GM21786 (cell line): ENCODE data around the gene VOPP1.
A peak's percentile ranks its signal among the peaks of the same experiment; 100 is the strongest.

Experiments used
- ATAC-seq: cut with Tn5 transposase; IDR thresholded peaks from one replicate; pipeline ENCODE4 v1.9.1; 2021; ENCODE audit not compliant: unreplicated experiment

The VOPP1 gene

DNA sequence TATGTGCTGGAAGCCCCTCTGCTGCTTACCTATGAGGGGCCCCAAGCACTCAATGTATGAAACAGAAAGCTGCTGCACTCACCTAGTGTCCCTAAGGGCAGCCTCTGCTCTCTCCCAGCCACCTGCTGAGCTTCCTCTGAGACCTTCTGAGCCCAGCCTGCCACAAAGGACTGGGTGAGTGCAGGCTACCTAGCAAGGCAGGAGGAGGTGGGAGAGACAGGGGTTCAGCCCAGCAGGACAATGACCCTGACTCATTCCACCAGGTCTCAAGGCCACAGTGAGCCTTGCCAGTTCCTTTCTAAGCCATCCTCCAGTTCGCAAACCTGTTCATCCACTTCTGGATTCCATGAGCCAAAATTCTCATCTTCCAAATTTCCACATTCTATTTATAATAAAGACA lies 16.3 kb downstream of the VOPP1 start:
- ATAC-seq = peak; percentile 36

GRCh38 chr7:55555160-55555559 lies 17.1 kb downstream of the VOPP1 start:
- no peak for ATAC-seq

DNA sequence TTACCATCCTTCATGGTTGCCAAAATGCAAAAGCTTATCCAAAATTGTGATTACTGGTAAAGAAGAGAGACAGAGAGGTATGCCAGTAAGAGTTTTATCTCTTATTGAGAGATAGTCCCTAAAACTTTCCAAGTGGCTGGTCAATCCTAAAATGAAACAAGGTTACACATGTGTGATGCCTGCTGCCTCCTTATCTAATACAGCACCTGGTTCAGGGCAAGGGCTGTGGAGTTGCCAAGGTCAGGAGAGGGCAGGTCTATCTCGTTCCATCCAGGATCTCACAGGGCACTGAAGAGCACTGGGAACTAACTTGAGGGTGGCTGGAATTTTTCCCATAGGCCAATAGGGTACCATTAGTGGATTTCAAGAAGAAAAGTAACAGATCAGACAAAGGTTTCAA lies 18.3 kb downstream of the VOPP1 start:
- ATAC-seq = no peak

- no peak for ATAC-seq
Observed at GRCh38 chr7:55553024-55553345, 19.3 kb downstream of the VOPP1 start.

GRCh38 chr7:55552320-55553023 lies 19.8 kb downstream of the VOPP1 start:
- ATAC-seq = no peak

- no peak for ATAC-seq
Observed at GRCh38 chr7:55550841-55551537, 21.3 kb downstream of the VOPP1 start.

GRCh38 chr7:55550010-55550663 lies 22.2 kb downstream of the VOPP1 start:
- ATAC-seq = no peak

DNA sequence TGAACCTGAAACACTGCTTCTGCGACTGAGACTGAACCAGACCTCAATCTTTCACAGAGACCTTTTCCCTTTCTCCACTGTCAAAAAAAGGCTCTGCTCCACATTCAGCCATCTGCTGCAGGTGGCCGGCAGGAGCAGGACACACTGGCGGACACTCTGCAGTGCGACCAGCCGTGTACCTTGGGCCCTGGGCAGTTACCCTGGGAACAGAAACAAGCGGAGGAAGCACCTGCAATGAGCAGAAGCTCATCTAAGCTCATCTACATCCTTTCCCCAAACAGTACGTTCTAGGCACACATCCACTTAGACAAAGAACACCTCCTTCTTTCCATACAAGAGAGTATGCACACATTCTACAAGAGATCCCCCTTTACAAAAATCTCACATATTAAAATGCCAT lies 22.8 kb downstream of the VOPP1 start:
- ATAC-seq = peak; percentile 31

- peak; percentile 57 for ATAC-seq
Observed at GRCh38 chr7:55548295-55548731, 24.0 kb downstream of the VOPP1 start.

DNA sequence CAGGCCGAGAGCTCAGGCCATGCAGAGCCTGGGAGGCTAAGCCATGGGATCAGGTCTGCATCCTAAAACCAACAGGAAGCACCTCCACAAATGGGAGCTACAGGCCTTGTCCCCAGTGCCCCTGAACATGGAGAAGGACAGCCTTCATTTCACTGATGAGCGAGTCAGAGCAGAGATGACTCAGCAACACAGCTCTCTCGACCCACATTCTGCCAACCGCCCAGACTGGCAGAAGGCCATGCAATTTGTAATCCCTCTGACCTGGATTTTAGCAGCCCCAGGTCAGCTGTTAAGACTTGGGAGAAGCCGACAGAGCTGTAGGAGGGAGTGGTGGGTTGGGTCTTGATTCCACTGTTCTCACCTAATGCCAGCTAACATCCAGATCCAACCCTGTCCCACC lies 25.5 kb downstream of the VOPP1 start:
- peak; percentile 51 for ATAC-seq

DNA sequence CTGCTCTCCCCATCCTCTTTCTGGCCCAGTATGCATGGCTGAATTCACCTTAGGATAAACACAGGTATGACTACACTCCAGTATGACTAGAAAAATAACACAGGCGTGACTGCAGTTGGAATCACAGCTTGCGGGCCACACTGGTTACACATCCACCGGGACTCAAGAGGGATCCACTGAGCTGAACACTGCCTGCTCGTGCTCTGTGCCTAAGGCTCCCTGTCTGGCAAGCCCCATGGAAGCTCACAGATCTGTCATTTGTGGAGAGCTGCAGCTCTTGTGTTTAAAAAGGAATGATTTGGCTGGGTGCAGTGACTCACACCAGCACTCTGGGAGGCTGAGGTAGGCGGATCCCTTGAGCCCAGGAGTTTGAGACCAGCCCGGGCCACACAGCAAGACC lies 26.8 kb downstream of the VOPP1 start:
- ATAC-seq = no peak

- ATAC-seq = no peak
Observed at GRCh38 chr7:55540226-55540858, 32.0 kb downstream of the VOPP1 start.

DNA sequence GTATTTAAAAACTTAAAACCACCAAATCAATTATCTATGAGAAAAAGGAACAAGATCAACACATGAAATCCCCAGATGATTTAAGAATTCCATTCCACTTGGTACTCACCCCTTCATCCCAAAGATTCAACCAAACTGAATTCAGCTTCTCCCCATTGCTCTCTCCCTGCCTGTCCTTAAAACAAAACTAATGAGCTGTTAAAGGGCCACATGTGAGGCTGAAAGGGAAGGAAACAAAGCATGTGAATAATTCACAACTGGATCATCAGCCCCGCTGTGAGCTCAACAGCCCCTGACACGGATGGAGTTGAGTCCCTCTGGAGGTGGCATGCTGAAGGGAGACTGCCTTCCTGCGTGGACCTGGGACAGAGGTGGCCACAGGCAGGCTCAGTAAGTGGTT lies 32.9 kb downstream of the VOPP1 start:
- ATAC-seq = no peak

DNA sequence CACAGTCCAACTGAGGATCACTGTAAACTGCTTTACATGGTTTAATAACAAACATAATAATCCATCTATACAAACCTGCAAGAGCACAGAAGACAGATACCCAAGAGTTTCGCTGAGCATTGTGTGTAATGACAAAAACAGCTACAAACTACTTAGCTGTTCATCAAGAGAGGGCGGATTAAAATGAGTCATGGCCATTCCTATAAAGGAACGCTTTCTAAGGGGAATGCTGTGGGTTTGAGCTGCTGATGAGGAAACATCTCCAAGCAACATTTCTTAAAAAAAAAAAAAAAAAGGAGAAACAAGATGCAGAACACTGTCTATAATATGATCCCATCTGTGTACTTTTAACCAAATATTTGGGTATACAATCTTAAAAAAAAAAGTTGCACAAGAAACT lies 33.8 kb downstream of the VOPP1 start:
- ATAC-seq = no peak

DNA sequence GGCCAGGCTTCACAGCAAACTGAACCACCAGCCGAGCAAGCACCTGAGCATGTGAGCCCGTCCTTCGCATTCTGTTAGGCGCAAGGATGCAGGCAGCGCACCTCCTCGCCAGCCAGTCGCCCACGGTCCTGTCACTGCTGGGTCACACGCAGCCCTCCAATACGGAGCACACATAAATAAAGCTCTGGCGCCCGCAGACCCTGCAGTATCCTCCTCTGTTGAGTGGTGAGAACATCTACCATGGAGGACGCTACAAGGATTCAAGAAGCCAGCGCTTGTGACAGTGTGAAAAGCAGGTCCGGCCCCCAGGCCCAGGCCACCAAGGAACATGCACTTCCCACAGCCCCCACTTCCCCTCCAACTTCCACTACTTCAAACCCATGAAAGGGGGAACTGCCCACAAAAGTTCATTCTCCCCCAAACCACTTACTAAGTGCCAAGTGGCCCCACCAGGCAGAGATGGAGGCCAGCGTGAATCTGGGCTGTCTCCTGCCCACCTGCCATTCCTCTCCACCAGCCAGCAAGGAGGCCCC lies 34.8 kb downstream of the VOPP1 start:
- no peak for ATAC-seq

GRCh38 chr7:55536619-55537457 lies 35.5 kb downstream of the VOPP1 start:
- no peak for ATAC-seq

- no peak for ATAC-seq
Observed at GRCh38 chr7:55535617-55536016, 36.7 kb downstream of the VOPP1 start.

- no peak for ATAC-seq
Observed at GRCh38 chr7:55534916-55535590, 37.2 kb downstream of the VOPP1 start.

DNA sequence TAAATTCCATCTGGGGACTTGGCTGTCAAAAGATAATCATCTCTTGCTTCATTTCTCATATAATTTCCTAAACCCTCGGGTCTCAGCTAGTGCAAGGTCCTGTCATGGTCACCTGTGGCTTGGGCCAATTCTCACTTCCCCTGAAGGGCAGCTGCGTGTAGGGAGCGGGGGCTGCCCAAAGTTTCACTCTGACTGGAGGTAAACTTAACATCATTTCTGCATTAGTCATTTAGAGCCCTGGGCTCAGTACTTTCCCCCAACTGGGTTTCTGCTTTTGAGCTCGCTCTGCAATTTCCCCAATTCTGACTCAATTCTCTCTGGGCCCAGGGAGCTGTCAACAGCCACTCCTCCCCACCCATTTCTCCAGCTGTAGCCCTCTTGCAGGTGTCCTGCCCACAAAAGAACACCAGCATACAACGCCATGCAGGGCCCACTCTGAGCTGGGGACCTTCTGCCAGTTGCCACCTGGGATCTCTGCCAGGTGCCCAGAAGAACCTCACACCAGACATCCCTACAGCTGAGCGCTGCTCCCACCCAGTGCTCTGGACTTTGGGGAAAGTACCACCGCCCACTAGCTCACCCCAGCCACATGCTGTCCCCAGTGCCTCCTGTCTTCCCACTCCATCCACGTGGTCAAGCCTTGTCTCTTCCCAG lies 37.9 kb downstream of the VOPP1 start:
- peak; percentile 61 for ATAC-seq

GRCh38 chr7:55533729-55534080 lies 38.6 kb downstream of the VOPP1 start:
- ATAC-seq = no peak
